HG03280 (cell line): ENCODE data around the gene ATP4B.

ENCODE experiments used
- ATAC-seq: cut with Tn5 transposase; IDR thresholded peaks from one replicate; pipeline ENCODE4 v1.9.1; 2021; ENCODE audit warnings: mild to moderate bottlenecking, moderate library complexity; ENCODE audit not compliant: unreplicated experiment

Gene ATP4B

DNA sequence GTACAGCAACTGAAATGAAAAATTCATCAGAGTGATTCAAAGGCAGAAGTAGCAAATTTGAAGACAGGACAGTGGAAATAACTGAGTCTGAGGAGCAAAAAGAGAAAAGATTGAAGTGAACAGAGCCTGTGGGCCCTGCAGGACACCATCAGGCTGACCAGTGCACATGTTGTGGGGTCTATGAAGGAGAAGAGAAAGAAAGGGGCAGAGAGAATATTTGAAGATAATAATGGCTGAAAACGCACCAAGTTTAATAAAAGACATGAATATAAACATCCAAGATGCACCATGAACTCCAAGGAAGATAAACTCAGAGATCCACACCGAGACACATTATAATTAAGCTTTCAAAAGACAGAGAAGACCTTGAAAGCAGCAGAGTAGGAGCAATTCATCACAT, 15.4 kb downstream of the ATP4B start:
- ATAC-seq: no peak

DNA sequence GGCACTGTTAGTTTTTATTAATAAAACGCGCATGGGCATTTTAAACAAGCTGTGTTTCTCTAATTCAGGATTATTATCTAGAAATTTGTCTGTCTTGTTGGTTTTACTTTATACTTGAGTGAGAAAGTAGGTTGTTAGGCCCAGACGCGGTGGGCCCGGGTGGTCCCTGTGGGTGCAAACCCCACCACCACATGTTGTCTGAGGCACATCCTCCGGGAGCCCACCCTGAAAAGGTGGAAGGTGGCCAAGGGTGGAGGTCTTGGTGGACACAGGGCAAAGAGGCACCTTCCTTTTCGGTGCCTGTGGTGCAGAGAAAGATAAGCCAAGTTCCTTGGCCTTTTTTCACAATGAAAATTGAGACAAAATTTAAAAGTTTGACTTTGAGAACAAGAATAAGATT, 16.6 kb downstream of the ATP4B start:
- no peak for ATAC-seq

DNA sequence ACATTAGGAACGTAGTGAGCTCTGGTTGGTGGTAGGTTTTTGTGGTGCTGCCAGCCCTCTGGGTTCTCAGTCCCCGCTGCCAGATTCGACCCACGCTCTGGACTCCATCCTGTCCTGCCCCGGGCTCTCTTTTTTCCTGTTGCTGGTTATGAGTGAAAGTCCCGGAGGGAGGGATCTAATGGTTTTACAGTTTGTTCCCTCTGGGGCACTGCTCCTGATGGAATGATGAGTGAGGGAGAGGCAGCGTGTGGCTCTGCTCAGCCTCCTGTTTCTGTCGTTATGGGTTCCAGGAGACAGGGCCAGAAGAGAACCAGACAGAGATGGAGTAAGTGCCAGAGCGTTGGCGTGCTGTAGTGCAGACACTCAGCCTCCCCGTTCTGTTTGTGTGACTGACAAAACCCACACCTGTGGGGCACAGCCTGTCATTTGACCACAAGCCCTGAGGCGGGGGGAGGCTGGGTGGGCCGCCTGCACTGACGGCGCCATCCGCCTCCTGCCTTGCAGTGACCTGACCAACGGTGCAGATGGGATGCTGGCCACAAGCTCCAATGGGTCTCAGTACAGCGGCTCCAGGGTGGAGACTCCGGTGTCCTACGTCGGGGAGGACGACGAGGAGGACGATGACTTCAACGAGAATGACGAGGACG, 18.3 kb downstream of the ATP4B start:
- no peak for ATAC-seq

DNA sequence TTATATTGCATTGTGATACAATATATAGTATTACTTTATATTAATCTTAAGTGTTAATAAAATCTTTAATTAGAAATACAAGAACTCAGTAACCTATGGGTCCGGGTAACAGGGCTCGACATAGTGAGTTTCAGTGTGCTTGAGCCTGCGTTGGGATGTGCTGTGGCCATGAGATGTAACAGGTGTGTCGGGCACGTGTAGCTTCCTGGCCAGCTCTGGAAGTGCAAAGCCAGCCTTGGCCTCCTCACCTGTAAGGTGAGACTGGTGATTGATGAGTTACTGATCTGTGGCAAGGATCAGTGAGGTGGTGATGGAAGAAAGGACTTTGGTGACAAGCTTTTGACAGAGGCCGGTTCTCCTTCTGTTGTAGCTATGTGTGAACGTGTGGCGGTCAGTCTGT, 19.2 kb downstream of the ATP4B start:
- ATAC-seq: no peak

DNA sequence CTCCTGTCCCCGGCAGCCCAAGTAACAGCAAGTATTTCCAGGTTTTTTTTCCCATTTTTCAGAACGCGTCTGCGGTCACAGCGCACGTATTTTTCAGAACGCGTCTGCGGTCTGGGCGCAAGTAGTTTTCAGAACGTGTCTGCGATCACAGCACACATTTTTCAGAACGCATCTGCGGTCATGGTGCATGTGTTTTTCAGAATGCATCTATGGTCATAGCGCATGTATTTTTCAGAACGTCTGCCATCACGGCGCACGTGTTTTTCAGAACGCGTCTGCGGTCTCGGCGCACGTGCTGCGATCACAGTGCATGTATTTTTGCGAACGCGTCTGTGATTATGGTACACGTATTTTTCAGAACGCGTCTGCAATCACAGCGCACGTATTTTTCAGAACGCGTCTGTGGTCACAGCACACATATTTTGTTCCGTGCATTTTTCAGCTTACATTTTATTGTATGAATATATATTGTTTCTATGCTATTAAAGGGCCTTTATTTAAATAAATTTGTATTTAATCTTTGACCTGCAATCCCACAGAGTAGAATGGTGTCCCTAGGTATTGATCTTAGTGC, 19.7 kb downstream of the ATP4B start:
- ATAC-seq: no peak

DNA sequence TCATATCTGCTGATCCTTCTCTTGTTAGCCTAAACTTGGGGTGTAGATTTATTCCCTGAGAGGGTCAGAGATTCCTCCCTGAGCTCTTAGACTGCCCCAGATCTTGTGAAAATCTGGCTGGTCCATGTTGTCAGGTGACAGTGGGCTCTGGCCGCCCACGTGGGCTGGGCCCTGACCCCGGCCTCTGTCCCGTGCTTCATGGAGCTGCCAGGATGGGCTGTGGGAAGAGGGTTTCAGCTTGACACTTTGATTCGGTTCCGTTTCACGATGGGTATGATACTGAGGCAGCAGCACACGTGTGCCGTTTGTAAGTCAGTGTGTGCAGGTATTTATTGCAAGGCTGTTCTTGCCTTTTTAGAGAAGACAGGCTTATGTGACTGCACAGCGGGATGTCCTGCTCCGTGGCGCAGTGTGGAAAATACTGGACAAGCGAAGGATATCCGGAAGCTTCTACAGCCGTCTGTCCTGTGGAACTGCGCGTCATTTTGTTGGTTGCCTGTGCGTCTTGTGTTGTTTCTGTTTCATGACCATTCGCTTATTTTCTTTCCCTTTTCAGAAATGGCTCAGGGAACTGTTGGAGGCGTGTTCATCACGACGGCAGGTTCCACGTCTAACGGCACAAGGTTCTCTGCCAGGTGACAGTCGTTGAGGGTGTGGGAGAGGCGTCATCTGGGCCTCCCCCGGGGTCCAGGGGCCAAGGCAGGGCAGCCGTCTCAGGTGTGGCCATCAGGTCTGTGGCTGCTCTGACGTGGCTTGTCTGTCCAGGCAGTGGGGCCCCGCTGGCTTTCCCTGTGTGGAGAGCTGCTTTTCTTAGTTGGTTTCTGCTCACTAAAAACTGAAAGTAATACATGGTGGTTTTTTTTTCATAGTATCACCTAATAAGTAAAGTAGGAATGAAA, 20.5 kb downstream of the ATP4B start:
- no peak for ATAC-seq

DNA sequence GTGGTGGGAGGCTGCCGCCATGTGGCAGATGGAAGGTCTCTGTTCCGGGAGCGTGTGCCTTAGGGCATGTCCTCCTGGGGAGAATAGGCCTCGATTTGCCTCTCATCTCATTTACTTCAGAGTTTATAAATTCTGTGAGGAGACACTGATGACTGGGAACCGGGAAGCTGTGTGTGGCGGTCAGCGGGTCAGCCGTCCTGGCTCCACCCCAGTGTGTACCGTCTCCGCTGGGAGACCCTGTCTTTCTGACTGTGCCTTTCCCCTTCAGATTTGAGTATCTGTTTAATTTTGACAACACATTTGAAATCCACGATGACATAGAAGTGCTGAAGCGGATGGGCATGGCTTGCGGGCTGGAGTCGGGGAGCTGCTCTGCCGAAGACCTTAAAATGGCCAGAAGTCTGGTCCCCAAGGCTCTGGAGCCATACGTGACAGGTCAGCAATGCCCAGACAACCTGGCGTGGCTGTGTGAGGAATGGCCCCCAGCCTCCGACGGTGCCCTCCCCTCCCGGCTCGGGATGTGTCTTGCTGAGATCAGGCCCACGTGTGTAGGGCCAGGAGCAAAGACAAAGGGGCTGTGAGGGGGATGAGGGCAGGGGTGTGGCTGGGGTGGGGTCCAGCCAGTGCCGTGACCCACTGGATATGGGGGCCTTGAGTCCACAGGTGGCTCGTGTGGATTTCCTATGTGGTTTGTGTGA, 21.6 kb downstream of the ATP4B start:
- ATAC-seq: no peak

DNA sequence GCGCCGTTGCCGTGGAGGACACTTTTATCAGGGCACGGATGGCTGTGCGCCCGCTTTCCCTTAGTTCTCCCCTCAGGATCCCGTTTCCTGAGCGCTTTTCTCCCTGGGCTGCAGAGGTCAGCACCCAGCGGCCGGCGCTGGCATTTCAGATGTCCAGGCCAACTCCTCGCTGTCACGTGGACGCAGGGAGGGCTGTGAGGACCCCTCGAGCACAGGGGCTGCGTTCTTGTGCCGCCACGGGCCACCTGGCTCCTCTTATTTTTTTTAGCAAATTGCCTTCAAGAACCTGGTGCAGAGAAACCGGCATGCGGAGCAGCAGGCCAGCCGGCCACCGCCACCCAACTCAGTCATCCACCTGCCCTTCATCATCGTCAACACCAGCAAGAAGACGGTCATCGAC, 22.3 kb downstream of the ATP4B start:
- no peak for ATAC-seq

DNA sequence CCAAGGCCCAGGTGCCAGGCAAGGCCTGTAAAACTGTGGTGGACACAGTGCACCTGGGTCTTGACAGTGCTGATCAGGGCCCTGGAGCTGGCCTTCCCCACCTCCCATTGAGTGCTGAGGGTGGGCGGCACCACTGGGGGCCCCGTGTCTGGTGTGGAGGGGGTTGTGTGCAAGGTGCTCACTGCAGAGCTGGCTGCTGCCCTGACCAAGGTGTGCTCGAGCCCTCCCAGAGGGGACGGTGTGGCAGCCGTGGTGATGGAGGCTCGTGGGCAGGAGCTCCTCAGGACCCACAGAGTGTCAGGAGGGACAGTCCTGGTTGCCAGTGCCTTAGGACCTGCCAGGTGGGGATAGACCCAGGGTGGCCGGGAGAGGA, 23.0 kb downstream of the ATP4B start:
- no peak for ATAC-seq

DNA sequence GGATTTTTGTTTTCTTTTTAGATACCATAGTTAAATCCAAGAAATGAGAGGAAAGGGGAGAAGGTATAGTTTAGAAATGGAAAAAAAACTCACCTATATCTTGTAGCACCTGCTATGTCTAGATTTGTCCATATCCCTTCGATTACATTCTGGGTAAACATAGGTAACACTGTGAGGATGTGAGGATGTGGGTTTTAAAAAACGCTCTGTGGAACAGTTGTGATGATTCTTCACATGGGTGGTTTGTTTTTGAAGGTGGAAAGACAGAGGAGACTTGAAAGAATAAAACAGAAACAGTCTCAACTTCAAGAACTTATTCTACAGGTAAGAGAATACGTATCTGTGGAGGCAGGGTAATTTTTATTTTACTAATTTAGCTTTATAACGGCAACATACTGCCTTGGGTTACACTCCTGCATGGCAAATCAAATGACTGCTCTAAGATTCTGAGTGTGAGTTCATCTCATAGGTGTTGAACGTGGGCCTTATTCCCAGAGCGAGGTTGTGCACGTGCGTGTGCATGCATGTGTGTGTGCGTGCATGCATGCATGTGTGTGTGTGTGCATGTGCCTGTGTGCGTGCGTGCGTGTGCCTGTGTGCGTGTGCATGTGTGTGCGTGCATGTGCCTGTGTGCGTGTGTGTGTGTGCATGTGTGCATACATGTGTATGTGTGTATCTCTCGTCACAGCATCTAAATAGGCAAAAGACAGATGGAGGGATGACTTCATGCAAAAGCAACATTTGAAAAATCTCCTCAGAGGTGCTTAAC, 23.5 kb downstream of the ATP4B start:
- ATAC-seq: no peak

DNA sequence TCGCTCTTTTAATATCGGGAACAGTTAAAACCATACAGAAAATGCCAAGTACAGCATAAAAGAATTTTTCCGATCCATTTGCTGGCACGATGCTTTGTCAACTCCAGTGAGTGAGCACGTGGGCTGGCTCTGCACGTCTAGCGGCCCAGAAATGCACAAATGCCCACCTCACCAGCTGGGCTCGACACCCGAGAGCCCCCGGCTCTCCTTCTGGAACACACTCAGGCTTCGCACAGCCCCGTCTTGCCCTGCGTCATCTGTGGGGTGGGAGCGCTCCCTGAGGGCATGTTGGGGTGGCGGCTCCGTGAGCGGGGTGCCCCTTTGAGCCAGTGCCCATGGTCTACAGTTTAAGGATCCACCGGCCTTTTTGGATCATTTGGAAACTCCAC, 24.5 kb downstream of the ATP4B start:
- ATAC-seq: no peak

DNA sequence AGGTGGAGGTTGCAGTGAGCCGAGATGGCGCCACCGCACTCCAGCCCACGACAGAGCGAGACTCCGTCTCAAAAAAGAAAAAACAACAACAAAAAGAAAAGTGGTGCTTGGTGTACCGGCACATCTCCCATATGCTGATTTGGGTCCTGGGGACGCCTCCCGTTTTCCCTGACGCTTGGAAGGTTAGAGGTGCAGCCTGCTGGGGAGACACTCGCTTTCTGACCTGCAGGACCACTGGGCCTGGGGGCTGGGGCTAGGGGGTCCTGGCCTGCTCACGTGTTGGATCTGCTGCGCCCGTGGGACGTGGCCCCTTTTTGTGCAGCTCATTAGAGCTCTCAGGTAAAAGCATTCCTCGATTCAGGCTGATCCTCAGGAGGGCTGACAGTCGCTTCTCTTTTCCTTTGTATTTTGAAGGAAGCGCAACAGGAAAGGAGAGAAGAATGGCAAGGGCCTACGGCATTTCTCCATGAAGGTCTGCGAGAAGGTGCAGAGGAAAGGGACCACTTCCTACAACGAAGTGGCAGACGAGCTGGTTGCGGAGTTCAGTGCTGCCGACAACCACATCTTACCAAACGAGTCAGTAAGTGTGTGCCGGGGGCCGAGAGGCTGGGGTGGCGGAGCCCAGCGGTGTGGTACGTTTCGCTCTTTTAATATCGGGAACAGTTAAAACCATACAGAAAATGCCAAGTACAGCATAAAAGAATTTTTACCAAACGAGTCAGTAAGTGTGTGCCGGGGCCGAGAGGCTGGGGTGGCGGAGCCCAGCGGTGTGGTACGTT, 25.1 kb downstream of the ATP4B start:
- ATAC-seq: no peak

DNA sequence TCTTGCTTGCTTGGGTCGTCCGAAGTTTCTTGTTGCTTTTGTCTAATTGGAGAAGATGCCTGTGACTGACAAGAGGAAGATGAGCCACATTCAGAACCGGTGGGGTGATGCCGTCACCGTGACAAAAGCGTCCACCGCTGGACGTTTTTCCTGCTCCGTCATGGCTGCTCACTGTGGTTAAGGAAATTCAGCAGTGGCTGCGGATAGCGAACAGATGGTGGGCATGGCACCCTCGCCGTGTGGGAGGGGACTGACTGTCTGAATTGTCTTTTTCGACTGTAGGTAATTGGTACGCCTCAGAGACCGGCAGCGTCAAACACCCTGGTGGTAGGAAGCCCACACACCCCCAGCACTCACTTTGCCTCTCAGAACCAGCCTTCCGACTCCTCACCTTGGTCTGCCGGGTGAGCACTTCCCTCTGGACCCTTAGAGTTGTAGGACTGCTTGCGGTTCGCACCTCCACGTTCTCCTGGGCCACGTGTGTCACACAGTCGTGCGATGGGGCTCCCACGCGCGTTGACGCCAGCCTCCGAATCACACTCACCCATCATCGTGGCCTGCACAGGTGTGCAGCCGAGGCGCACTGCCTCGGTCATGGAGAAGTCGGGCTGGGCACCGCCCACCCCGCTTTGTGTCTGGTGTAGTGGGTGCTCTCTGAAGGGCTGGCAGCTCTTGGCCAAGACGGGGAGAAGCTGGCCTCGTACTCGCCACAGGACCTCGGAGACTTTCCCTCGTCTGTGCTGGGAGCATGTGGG, 26.5 kb downstream of the ATP4B start:
- no peak for ATAC-seq

DNA sequence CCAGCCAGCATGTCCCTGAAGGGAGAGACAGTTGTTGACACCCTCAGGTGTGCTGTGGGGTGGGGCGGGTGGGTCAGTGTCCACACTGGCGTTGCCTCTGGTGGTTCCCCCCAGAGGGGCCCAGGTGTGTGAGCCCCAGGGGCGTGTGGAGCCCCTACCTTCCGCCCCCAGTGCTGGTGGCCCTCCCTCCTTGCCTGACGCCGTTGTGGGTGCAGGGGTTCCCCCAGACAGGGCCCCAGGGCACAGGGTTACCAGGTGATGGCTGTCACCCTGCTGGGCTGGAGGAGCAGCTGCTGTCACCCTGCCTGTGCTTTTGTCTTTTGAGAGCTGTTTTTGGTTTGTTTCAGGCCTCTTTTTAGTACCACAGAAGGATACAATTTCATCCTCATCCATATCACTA, 27.2 kb downstream of the ATP4B start:
- no peak for ATAC-seq

DNA sequence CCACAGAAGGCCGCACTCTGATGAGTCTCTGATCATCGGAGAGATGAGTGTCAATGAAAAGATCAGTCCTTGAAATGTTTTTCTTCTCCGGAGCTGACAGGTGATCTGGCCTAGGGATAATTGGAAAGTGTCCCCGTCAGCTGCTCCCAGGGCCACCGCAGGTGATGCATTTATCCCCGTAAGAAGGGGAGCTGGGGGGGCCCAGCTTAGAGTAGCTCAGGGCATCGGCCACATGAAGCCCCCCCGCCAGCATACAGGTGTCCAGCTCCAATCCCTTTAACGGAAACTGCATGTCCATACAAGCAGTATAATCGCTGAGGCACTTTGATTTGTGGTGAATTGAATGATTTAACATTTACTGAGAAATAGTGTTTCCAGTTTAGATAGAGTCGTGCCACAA, 27.7 kb downstream of the ATP4B start:
- ATAC-seq: no peak

DNA sequence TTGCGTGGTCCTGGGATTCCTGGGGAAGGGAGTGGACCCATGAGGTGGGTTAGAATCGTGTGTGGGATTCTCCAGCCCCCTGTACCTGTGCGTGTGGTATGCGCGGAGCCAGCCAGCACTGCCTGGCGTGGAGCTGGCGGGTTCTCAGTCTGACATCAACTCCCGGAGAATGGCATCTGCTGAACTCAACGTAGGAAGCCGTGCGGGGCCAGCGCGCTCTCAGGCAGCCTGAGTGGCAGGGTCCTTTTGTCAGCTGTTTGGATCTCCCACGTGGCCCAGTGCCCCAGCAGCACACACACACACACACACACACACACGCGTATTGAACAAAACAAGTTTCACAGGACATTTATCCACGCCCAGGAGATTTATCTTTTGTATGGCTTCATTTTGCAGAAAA, 28.1 kb downstream of the ATP4B start:
- ATAC-seq: no peak

DNA sequence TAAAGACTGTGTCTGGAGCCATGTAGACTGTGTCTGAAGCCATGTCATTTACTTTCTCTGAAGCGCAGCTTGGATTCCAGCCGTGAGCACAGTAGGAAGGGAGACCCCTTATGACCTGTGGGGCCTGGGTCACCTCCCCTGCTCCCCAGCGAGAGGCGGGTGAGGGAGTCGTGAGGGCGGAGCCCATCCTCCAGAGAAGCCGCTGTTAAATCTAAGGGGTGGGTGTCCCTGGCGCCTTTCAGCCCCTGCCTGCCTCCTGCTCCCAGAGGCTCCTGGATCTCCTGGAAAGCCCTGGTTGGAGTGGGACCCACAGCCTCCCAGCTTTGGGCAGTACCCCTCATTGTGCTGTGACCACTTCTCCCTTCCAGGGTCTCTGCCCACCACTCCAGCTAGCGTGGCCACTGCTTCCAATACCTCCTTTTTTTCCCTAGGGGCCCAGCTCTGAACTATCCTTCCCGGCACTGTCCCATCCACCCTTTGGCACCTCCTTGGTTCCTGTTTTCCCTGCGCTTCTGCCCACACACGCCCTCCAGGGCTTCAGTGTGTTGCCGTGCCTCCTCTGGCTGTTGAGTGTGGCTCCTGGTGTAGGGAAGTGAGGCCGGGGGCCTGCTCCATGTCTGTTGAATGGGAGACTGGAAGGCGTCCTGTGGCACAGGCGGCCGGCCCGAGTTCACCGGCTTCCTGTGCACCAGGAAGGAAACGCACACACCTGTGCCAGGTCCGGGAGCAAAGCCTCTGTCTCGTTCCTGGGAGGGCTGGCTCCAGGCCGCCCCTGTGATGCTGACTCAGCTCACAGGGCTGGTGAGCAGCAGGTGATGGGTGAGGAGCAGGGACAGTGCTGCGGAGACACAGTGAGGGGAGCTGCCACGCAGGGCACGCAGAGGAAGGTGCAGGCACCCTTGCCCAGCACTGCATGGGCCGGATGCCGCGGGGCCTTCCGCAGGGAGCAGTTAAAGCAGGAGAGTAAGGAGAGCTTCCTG, 29.4 kb downstream of the ATP4B start:
- no peak for ATAC-seq

DNA sequence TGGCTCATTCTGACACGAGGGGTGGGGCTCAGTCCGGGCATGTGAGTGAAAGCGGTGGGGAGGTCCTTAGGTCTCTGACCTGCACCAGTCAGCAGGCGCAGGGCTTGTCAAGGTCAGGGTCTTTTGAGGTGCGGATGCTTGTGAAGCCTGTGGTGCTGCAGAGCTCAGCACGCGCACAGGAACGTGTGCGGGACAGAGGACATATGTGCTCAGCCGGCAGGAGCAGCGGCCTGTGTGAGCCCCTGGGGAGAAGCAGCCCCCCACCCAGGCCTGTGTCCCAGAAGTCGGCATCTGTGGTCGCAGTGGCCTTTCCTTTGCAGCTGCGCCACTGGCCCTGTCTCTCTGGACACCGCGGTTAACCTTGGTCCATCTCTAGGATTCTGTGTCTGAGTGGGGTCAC, 30.9 kb downstream of the ATP4B start:
- ATAC-seq: no peak
